Astrocyte of the cerebellum (primary cell): Measurements from ENCODE around the gene NLGN1.

Experiments used
- DNase-seq: peaks from one replicate; pipeline ENCODE4 v3.0.0-alpha.2; 2011; ENCODE audit warnings: low read depth
- H3K4me3 ChIP-seq: 2 replicates; pipeline ENCODE4 v1.5.1; 2011; ENCODE audit warnings: mild to moderate bottlenecking, low read depth, low read length, moderate library complexity
- in situ Hi-C: cut with HindIII; loops from 2 replicates; pipeline ENCODE4 v1.10.0; 2017; ENCODE audit warnings: low sequenced_read_pairs
- TF ChIP-seq, protein P1 (sequence below): IDR thresholded peaks from 2 replicates; pipeline ENCODE4 v1.5.1; 2012; ENCODE audit warnings: low read length, low read depth, moderate library complexity, mild to moderate bottlenecking; ENCODE audit errors: missing control alignments

The NLGN1 gene

DNA sequence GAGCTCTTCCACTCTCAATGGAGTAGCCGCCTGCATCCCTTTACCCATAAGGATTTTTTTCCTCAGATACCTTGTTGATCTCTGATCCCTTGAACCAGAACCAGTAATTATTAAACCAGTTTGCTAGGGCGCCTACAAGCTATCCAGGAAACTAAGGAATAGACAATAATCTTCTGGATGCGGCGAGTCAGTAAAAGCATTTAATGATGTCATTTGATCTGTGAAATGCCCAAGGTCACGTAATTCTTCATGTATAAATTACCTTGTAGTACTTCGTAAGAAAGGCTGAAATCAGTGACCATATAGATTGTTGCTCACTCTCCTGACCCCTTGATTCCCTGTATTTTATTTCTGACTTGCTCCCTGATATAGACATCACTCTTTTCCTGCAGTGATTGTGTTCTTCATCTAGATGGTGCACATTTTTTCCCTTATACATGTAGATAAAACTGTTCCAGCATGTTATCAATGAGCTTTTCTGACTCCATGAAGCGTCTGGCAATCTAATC is 913.0 kb downstream of the NLGN1 start:
- TF ChIP-seq, protein P1, sequence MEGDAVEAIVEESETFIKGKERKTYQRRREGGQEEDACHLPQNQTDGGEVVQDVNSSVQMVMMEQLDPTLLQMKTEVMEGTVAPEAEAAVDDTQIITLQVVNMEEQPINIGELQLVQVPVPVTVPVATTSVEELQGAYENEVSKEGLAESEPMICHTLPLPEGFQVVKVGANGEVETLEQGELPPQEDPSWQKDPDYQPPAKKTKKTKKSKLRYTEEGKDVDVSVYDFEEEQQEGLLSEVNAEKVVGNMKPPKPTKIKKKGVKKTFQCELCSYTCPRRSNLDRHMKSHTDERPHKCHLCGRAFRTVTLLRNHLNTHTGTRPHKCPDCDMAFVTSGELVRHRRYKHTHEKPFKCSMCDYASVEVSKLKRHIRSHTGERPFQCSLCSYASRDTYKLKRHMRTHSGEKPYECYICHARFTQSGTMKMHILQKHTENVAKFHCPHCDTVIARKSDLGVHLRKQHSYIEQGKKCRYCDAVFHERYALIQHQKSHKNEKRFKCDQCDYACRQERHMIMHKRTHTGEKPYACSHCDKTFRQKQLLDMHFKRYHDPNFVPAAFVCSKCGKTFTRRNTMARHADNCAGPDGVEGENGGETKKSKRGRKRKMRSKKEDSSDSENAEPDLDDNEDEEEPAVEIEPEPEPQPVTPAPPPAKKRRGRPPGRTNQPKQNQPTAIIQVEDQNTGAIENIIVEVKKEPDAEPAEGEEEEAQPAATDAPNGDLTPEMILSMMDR: no peak
- in situ Hi-C loops: no loop called here
- no peak overlapping the region for H3K4me3 ChIP-seq
- DNase-seq: no peak

DNA sequence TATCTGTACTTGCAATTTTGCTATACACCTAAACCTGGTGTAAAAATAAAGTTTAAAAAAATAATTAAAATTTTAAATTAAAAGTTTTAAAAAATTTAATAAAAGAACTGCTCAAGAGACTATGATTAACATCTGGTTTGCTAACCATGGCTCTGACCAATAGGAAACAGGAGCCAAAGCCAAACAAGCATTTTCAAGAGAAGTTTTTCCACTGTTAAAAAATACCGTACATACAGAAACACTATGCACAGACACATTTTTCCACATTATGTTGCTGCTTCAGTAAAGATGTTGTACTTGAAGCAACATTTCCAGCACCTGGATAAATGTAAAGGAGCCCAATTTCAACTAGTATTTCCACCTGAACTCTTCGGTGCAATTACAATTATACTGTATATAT is 917.7 kb downstream of the NLGN1 start:
- no peak for DNase-seq
- in situ Hi-C loops: no loop called here
- TF ChIP-seq, protein P1: no peak
- no peak overlapping the region for H3K4me3 ChIP-seq

GRCh38 chr3:174317005-174317404 is 919.5 kb downstream of the NLGN1 start:
- in situ Hi-C loops: no loop called here
- TF ChIP-seq, protein P1: no peak
- no peak for DNase-seq
- H3K4me3 ChIP-seq: no peak overlapping the region

GRCh38 chr3:174318181-174318580 is 920.6 kb downstream of the NLGN1 start:
- TF ChIP-seq, protein P1: no peak
- in situ Hi-C loops: no loop called here
- DNase-seq: no peak
- H3K4me3 ChIP-seq: no peak overlapping the region

- TF ChIP-seq, protein P1: no peak
- H3K4me3 ChIP-seq: no peak overlapping the region
- no peak for DNase-seq
- in situ Hi-C loops: no loop called here
Measured at GRCh38 chr3:174321548-174321947, 924.0 kb downstream of the NLGN1 start.

DNA sequence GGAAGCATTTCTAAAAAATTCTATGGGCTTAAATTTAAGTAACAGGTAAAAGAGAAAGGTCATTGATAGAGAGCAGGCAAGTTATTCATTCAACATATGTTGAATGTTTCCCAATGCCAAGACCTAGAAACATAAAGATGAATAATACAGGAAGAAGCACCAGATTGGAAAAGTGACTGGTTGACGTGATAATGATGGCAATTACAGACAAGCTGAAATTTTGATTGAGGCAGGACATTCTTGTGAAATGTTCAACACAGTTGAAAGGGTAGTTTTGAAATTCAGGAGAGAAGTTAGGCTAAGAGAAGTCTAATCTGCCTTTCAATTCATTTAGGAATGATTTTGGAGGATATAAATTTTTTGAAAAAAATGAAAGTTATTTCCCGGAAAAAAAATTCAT is 925.2 kb downstream of the NLGN1 start:
- TF ChIP-seq, protein P1: no peak
- no peak for DNase-seq
- no peak overlapping the region for H3K4me3 ChIP-seq
- in situ Hi-C loops: no loop called here

- H3K4me3 ChIP-seq: no peak overlapping the region
- TF ChIP-seq, protein P1: no peak
- in situ Hi-C loops: no loop called here
- DNase-seq: no peak
Measured at GRCh38 chr3:174325171-174325570, 927.6 kb downstream of the NLGN1 start.
